Measurements from ENCODE around the gene BMPER. TPM values are rescaled to one million over a fixed set of nuclear protein-coding genes. Genes with fewer than 3 reads are reported as not detected.

Gene BMPER
- total and polyA plus RNA-seq, 10 of the 15 experiments (the other 5 are each of a cell fraction or from before 2014, with no cell fraction given) = 0.02 to 0.08 TPM; not detected in 8

DNA sequence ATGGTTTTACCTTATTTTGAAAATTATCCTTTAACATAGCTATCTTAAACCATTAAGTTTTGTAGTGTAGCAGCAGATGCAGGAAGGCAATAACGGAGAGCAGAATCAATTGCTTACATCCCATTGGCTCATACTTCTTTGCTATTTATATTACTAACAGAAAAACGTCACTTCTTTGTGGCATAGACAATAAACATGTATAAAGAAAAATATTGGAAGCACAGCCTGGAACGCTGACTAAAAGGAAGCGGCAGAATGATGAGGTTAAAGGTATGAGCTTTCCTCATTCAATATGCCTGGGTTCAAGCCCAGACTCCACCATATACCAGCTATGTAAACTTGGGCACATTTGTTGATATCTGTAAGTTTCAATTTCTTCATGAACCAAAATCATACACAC, 24.0 kb upstream of the BMPER start:
- Histone ChIP-seq H3K4me3 (no peak overlapping the region), H4K20me1 (ENCODE audit: control insufficient read depth, insufficient read depth) (no peaks in the 10 kb centered on the region), H2AFZ (ENCODE audit: control insufficient read depth, low read depth, low read length) (no peak overlapping the region), H3K27ac (ENCODE audit: control insufficient read depth, insufficient read depth) (no peak overlapping the region), H3K27me3 (replicated peaks in 1 of 2; ENCODE audit: control insufficient read depth in 2 of 2, insufficient read depth in 2 of 2, low read length in 1 of 2) (no peaks in the 10 kb centered on the region), H3K4me2 (ENCODE audit: control insufficient read depth, insufficient read depth) (no peak overlapping the region), H3K9me3 (replicated peaks; ENCODE audit: control insufficient read depth, insufficient read depth, low read length) (no peaks in the 10 kb centered on the region), H3K9ac (ENCODE audit: control insufficient read depth, insufficient read depth, low read length) (no peak overlapping the region), H3K4me1 (ENCODE audit: control insufficient read depth, insufficient read depth, low read length) (no peaks in the 10 kb centered on the region), H3K79me2 (ENCODE audit: control insufficient read depth, insufficient read depth, low read length) (no peaks in the 10 kb centered on the region), H3K36me3 (ENCODE audit: control insufficient read depth in 2 of 2, insufficient read depth in 2 of 2, low read length in 1 of 2) (no peaks in the 10 kb centered on the region)
- in situ Hi-C loops (cut with MboI) = no loop called here
- intact Hi-C loops (cut with micrococcal nuclease; ENCODE audit: unreplicated experiment) = no loop called here
- ChIA-PET RAD21 (ENCODE audit: unreplicated experiment) (no interaction called here), SMC1A (ENCODE audit: uncharacterized antibody, unreplicated experiment) (interaction anchor here (1.2 kb wide), 1 partner anchor 9 kb away, joined by 3 read pairs; no protein-coding TSS in a partner anchor), POLR2A (no interaction called here), CTCF (interaction anchor here (2.1 kb wide), 1 partner anchor 14 kb away, joined by 7 read pairs; no protein-coding TSS in a partner anchor)
- WGBS (ENCODE audit: insufficient coverage, insufficient replicate concordance, low lambda C conversion rate, missing lambda C conversion rate) = 53% methylated on average over 4 of the region's 4 CpGs
- no TSS peak for BruUV-seq (replicated peaks)
- FAIRE-seq (no peak), DNase-seq (ENCODE audit: low read depth, low spot score) (no peak), ATAC-seq (no peak)
- TF ChIP-seq, protein P1, sequence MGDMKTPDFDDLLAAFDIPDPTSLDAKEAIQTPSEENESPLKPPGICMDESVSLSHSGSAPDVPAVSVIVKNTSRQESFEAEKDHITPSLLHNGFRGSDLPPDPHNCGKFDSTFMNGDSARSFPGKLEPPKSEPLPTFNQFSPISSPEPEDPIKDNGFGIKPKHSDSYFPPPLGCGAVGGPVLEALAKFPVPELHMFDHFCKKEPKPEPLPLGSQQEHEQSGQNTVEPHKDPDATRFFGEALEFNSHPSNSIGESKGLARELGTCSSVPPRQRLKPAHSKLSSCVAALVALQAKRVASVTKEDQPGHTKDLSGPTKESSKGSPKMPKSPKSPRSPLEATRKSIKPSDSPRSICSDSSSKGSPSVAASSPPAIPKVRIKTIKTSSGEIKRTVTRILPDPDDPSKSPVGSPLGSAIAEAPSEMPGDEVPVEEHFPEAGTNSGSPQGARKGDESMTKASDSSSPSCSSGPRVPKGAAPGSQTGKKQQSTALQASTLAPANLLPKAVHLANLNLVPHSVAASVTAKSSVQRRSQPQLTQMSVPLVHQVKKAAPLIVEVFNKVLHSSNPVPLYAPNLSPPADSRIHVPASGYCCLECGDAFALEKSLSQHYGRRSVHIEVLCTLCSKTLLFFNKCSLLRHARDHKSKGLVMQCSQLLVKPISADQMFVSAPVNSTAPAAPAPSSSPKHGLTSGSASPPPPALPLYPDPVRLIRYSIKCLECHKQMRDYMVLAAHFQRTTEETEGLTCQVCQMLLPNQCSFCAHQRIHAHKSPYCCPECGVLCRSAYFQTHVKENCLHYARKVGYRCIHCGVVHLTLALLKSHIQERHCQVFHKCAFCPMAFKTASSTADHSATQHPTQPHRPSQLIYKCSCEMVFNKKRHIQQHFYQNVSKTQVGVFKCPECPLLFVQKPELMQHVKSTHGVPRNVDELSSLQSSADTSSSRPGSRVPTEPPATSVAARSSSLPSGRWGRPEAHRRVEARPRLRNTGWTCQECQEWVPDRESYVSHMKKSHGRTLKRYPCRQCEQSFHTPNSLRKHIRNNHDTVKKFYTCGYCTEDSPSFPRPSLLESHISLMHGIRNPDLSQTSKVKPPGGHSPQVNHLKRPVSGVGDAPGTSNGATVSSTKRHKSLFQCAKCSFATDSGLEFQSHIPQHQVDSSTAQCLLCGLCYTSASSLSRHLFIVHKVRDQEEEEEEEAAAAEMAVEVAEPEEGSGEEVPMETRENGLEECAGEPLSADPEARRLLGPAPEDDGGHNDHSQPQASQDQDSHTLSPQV (IDR thresholded peaks at IDR 0.05) = no peak
- TF ChIP-seq, protein P2, sequence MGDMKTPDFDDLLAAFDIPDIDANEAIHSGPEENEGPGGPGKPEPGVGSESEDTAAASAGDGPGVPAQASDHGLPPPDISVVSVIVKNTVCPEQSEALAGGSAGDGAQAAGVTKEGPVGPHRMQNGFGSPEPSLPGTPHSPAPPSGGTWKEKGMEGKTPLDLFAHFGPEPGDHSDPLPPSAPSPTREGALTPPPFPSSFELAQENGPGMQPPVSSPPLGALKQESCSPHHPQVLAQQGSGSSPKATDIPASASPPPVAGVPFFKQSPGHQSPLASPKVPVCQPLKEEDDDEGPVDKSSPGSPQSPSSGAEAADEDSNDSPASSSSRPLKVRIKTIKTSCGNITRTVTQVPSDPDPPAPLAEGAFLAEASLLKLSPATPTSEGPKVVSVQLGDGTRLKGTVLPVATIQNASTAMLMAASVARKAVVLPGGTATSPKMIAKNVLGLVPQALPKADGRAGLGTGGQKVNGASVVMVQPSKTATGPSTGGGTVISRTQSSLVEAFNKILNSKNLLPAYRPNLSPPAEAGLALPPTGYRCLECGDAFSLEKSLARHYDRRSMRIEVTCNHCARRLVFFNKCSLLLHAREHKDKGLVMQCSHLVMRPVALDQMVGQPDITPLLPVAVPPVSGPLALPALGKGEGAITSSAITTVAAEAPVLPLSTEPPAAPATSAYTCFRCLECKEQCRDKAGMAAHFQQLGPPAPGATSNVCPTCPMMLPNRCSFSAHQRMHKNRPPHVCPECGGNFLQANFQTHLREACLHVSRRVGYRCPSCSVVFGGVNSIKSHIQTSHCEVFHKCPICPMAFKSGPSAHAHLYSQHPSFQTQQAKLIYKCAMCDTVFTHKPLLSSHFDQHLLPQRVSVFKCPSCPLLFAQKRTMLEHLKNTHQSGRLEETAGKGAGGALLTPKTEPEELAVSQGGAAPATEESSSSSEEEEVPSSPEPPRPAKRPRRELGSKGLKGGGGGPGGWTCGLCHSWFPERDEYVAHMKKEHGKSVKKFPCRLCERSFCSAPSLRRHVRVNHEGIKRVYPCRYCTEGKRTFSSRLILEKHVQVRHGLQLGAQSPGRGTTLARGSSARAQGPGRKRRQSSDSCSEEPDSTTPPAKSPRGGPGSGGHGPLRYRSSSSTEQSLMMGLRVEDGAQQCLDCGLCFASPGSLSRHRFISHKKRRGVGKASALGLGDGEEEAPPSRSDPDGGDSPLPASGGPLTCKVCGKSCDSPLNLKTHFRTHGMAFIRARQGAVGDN (IDR thresholded peaks at IDR 0.05) = no peak
- TF ChIP-seq CEBPB (IDR thresholded peaks at IDR 0.05; ENCODE audit: borderline replicate concordance in 1 of 2, low read depth in 2 of 2, low read length in 2 of 2) (no peak), ETV6 (conservative IDR thresholded peaks at IDR 0.05 in 1 of 2, IDR thresholded peaks at IDR 0.05 in 1 of 2; ENCODE audit: borderline replicate concordance in 1 of 2, low read depth in 1 of 2) (no peak), NFYA (IDR thresholded peaks at IDR 0.05; ENCODE audit: borderline replicate concordance, low read depth, low read length) (no peak), MTA3 (IDR thresholded peaks at IDR 0.05; ENCODE audit: borderline replicate concordance, low read length) (no peak)
- TF ChIP-seq, protein P3, sequence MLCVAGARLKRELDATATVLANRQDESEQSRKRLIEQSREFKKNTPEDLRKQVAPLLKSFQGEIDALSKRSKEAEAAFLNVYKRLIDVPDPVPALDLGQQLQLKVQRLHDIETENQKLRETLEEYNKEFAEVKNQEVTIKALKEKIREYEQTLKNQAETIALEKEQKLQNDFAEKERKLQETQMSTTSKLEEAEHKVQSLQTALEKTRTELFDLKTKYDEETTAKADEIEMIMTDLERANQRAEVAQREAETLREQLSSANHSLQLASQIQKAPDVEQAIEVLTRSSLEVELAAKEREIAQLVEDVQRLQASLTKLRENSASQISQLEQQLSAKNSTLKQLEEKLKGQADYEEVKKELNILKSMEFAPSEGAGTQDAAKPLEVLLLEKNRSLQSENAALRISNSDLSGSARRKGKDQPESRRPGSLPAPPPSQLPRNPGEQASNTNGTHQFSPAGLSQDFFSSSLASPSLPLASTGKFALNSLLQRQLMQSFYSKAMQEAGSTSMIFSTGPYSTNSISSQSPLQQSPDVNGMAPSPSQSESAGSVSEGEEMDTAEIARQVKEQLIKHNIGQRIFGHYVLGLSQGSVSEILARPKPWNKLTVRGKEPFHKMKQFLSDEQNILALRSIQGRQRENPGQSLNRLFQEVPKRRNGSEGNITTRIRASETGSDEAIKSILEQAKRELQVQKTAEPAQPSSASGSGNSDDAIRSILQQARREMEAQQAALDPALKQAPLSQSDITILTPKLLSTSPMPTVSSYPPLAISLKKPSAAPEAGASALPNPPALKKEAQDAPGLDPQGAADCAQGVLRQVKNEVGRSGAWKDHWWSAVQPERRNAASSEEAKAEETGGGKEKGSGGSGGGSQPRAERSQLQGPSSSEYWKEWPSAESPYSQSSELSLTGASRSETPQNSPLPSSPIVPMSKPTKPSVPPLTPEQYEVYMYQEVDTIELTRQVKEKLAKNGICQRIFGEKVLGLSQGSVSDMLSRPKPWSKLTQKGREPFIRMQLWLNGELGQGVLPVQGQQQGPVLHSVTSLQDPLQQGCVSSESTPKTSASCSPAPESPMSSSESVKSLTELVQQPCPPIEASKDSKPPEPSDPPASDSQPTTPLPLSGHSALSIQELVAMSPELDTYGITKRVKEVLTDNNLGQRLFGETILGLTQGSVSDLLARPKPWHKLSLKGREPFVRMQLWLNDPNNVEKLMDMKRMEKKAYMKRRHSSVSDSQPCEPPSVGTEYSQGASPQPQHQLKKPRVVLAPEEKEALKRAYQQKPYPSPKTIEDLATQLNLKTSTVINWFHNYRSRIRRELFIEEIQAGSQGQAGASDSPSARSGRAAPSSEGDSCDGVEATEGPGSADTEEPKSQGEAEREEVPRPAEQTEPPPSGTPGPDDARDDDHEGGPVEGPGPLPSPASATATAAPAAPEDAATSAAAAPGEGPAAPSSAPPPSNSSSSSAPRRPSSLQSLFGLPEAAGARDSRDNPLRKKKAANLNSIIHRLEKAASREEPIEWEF (IDR thresholded peaks at IDR 0.05; ENCODE audit: insufficient replicate concordance, low read depth, low read length) = no peak
- TF ChIP-seq, protein P4, sequence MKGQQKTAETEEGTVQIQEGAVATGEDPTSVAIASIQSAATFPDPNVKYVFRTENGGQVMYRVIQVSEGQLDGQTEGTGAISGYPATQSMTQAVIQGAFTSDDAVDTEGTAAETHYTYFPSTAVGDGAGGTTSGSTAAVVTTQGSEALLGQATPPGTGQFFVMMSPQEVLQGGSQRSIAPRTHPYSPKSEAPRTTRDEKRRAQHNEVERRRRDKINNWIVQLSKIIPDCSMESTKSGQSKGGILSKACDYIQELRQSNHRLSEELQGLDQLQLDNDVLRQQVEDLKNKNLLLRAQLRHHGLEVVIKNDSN (IDR thresholded peaks at IDR 0.05; ENCODE audit: borderline replicate concordance, extremely low read length, insufficient read depth, low read depth, low read length) = no peak
